PC-9 (cell line): Measurements from ENCODE around the gene ARHGEF12. TPM values are rescaled to one million over a fixed set of nuclear protein-coding genes. Genes with fewer than 3 reads are reported as not detected.

Experiments
- BruUV-seq: library from RNA; stranded (reverse); fragments of 400-500 nt; replicated peaks from 2 replicates; lab custom pipeline; 2021; lab: Mats Ljungman, UMichigan
- CTCF ChIA-PET: fragments of 300-600 bp; sonication (Branson Sonifier 250); formaldehyde crosslinking; loops from one replicate; lab custom pipeline; 2022; ENCODE audit warnings: antibody characterized with exemption; lab: Charles Lee
- POLR2A ChIA-PET: fragments of 300-600 bp; sonication (Branson Sonifier 250); formaldehyde crosslinking; loops from one replicate; lab custom pipeline; 2022; ENCODE audit warnings: antibody characterized with exemption; ENCODE audit not compliant: unreplicated experiment; lab: Charles Lee
- DNase-seq, 2 experiments: peaks; one replicate each; pipeline versions ENCODE4 v3.0.0 to v3.0.0-alpha.2; 2015 to 2022; ENCODE audit warnings: mixed read lengths in 1 of 2
- H2AFZ ChIP-seq: fragments of 200-600 bp; sonication (generic); 2 replicates; pipeline ENCODE4 v1.8.1; 2017; ENCODE audit warnings: antibody characterized with exemption
- H3F3A ChIP-seq: fragments of 200-600 bp; sonication (generic); 2 replicates; pipeline ENCODE4 v1.8.1; 2017; ENCODE audit warnings: antibody characterized with exemption, mild to moderate bottlenecking, low read depth; ENCODE audit not compliant: insufficient read depth
- H3K27ac ChIP-seq: fragments of 200-600 bp; sonication (generic); 2 replicates; pipeline ENCODE4 v1.6.1; 2016; ENCODE audit warnings: mixed run types
- H3K27me3 ChIP-seq: fragments of 200-600 bp; sonication (generic); 2 replicates; pipeline ENCODE4 v1.6.1; 2016; ENCODE audit warnings: low read depth, mixed run types; ENCODE audit not compliant: insufficient read depth
- H3K36me3 ChIP-seq: fragments of 200-600 bp; sonication (generic); 2 replicates; pipeline ENCODE4 v1.6.1; 2016; ENCODE audit warnings: low read depth, mixed run types
- H3K4me1 ChIP-seq: fragments of 200-600 bp; sonication (generic); replicated peaks from 2 replicates; pipeline ENCODE4 v1.6.1; 2016; ENCODE audit warnings: mixed run types; ENCODE audit not compliant: insufficient read depth
- H3K4me2 ChIP-seq: fragments of 200-600 bp; sonication (generic); 2 replicates; pipeline ENCODE4 v1.6.1; 2017; ENCODE audit warnings: mixed run types
- H3K4me3 ChIP-seq: fragments of 200-600 bp; sonication (generic); 2 replicates; pipeline ENCODE4 v1.6.1; 2016; ENCODE audit warnings: mixed run types
- H3K79me2 ChIP-seq: fragments of 200-600 bp; sonication (generic); 2 replicates; pipeline ENCODE4 v1.6.1; 2017; ENCODE audit warnings: low read depth, mixed run types
- H3K9me2 ChIP-seq: fragments of 200-600 bp; sonication (generic); 2 replicates; pipeline ENCODE4 v1.8.1; 2017; ENCODE audit warnings: mild to moderate bottlenecking; ENCODE audit not compliant: insufficient read depth
- H3K9me3 ChIP-seq: fragments of 200-600 bp; sonication (generic); 2 replicates; pipeline ENCODE4 v1.8.1; 2016; ENCODE audit warnings: low read depth; ENCODE audit not compliant: insufficient read depth
- H4K20me1 ChIP-seq: fragments of 200-600 bp; sonication (generic); 2 replicates; pipeline ENCODE4 v1.8.1; 2017; ENCODE audit not compliant: insufficient read depth
- CTCF ChIP-seq: fragments of 200-600 bp; sonication (generic); conservative IDR thresholded peaks from 2 replicates; pipeline ENCODE4 v1.6.1; 2017; ENCODE audit warnings: mixed run types, antibody characterized with exemption, mild to moderate bottlenecking, moderate library complexity
- EZH2 ChIP-seq: fragments of 200-600 bp; sonication (generic); IDR thresholded peaks from 2 replicates; pipeline ENCODE4 v1.8.0; 2017; ENCODE audit warnings: antibody characterized with exemption, low read depth
- intact Hi-C: fragments of 100-400 bp; cut with micrococcal nuclease; formaldehyde crosslinking; loops from one replicate; pipeline ENCODE4 v1.10.0; 2022; ENCODE audit not compliant: unreplicated experiment
- total RNA-seq: library from RNA; stranded (reverse); gene quantifications from 2 replicates; pipeline ENCODE4 v1.2.3, GENCODE V29; 2021

ARHGEF12 gene
- total RNA-seq, 1 experiment from 2014 or later = 76.5 TPM

DNA sequence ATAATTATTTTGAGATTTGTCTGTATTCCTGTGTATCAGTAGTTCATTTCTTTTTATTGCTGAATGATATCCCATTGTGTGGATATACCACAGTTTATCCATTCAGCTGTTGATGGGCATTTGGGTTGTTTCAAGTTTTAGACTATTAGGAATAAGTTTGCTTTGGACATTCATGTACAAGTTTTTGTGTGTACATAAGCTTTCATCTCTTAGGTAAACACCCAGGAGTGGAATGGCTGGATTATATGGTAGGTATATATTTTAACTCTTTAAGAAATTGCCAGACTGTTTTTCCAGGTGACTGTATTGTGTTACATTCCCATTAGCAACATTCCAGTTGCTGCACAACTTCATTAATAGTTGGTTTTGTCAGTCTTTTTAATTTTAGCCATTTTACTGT lies 52.0 kb downstream of the ARHGEF12 start:
- intact Hi-C loops = no loop called here
- Histone ChIP-seq H3K36me3 (0 out of 2 replicates have a peak, but pooled peaks cover 3% of the 10 kb centered on the region), H3K9me3 (no peaks in the 10 kb centered on the region; the same call in 1 of the 2 replicates), H3K4me3 (no peak overlapping the region), H3K27ac (no peak overlapping the region), H2AFZ (no peak overlapping the region), H3K4me2 (no peak overlapping the region), H3F3A (peaks cover 6% of the 10 kb centered on the region; the same call in 1 of the 2 replicates), H3K9me2 (no peaks in the 10 kb centered on the region), H3K79me2 (peaks cover 99% of the 10 kb centered on the region), H4K20me1 (peaks cover 16% of the 10 kb centered on the region), H3K4me1 (peaks cover 20% of the 10 kb centered on the region), H3K27me3 (no peaks in the 10 kb centered on the region)
- BruUV-seq = no TSS peak
- POLR2A ChIA-PET = no interaction called here
- no peak for DNase-seq
- TF ChIP-seq CTCF (no peak), EZH2 (no peak)
- CTCF ChIA-PET = no interaction called here

- intact Hi-C loops = no loop called here
- ChIA-PET POLR2A (interaction anchor here (0.6 to 0.7 kb wide), 2 partner anchors 17 to 35 kb away, joined by 3 to 4 read pairs; no protein-coding TSS in a partner anchor), CTCF (no interaction called here)
- Histone ChIP-seq H3K9me2 (no peaks in the 10 kb centered on the region), H3K79me2 (peaks cover 97% of the 10 kb centered on the region), H3K4me3 (no peak overlapping the region), H3F3A (peaks cover 6% of the 10 kb centered on the region; the same call in 1 of the 2 replicates), H3K9me3 (peaks cover 5% of the 10 kb centered on the region; the same call in 1 of the 2 replicates), H4K20me1 (peaks cover 9% of the 10 kb centered on the region; the same call in 1 of the 2 replicates), H2AFZ (no peak overlapping the region), H3K27me3 (no peaks in the 10 kb centered on the region), H3K4me2 (peak overlapping the region; percentile 15; the same call in 1 of the 2 replicates), H3K27ac (no peak overlapping the region), H3K4me1 (peaks cover 20% of the 10 kb centered on the region), H3K36me3 (0 out of 2 replicates have a peak, but pooled peaks cover 3% of the 10 kb centered on the region)
- no TSS peak for BruUV-seq
- no peak for TF ChIP-seq EZH2
- TF ChIP-seq CTCF = no peak
- peak in 1 of 2 experiments; percentile 72 for DNase-seq
Measured at GRCh38 chr11:120389693-120390584, 53.7 kb downstream of the ARHGEF12 start.

- ChIA-PET CTCF (no interaction called here), POLR2A (interaction anchor here (0.6 to 0.7 kb wide), 2 partner anchors 18 to 35 kb away, joined by 3 to 4 read pairs; no protein-coding TSS in a partner anchor)
- Histone ChIP-seq H3K27ac (no peak overlapping the region), H3K4me2 (peak overlapping the region; percentile 15; the same call in 1 of the 2 replicates), H3K27me3 (no peaks in the 10 kb centered on the region), H3K79me2 (peaks cover 96% of the 10 kb centered on the region), H3K4me1 (peaks cover 20% of the 10 kb centered on the region), H3K9me3 (peaks cover 5% of the 10 kb centered on the region; the same call in 1 of the 2 replicates), H3K9me2 (no peaks in the 10 kb centered on the region), H3K4me3 (no peak overlapping the region), H2AFZ (no peak overlapping the region), H3F3A (peaks cover 6% of the 10 kb centered on the region; the same call in 1 of the 2 replicates), H4K20me1 (peaks cover 9% of the 10 kb centered on the region; the same call in 1 of the 2 replicates), H3K36me3 (0 out of 2 replicates have a peak, but pooled peaks cover 3% of the 10 kb centered on the region)
- intact Hi-C loops = no loop called here
- no peak for TF ChIP-seq EZH2
- no peak for TF ChIP-seq CTCF
- no TSS peak for BruUV-seq
- no peak for DNase-seq
Measured at GRCh38 chr11:120390585-120390922, 54.3 kb downstream of the ARHGEF12 start.
